ENCODE measurements around the gene PCGF1. TPM values are rescaled to one million over a fixed set of nuclear protein-coding genes. Genes with fewer than 3 reads are reported as not detected.
A peak's percentile ranks its signal among the peaks of the same experiment; 100 is the strongest.

The PCGF1 gene
- total and polyA plus RNA-seq, 2 of the 13 experiments (the other 11 are each of a cell fraction or from before 2014, with no cell fraction given): 20.4 to 22.6 TPM

- Histone ChIP-seq H3K4me2 (ENCODE audit: low read depth, low read length) (peak overlapping the region; percentile 92), H3K9me3 (ENCODE audit: low read length) (no peaks in the 10 kb centered on the region), H3K9ac (ENCODE audit: insufficient read depth, low read depth, low read length) (peak overlapping the region; percentile 83), H2AFZ (ENCODE audit: low read length) (no peak overlapping the region), H3K4me1 (ENCODE audit: insufficient read depth, low read length) (peaks cover 66% of the 10 kb centered on the region), H3K36me3 (replicated peaks in 1 of 2; ENCODE audit: control insufficient read depth in 1 of 2, insufficient read depth in 2 of 2, low read length in 2 of 2) (no peaks in the 10 kb centered on the region; a peak in 3 of 5 replicates), H3K4me3 (replicated peaks in 1 of 3; ENCODE audit: insufficient read depth in 1 of 3, low read depth in 2 of 3, low read length in 3 of 3) (peak overlapping the region; percentile 67 to 86 (median 82)), H3K27me3 (ENCODE audit: control insufficient read depth in 1 of 2, insufficient read depth in 2 of 2, low read length in 2 of 2) (no peaks in the 10 kb centered on the region; a peak in 1 of 5 replicates), H3K79me2 (ENCODE audit: insufficient read depth, low read length) (peaks cover 51% of the 10 kb centered on the region), H3K27ac (ENCODE audit: extremely low read length, insufficient read depth, low read length) (peak overlapping the region; percentile 89), H4K20me1 (ENCODE audit: insufficient read depth, low read length) (no peaks in the 10 kb centered on the region)
- no peak for FAIRE-seq
- 43% methylated on average over 34 of the region's 45 CpGs for WGBS (ENCODE audit: low lambda C conversion rate)
- POLR2A ChIA-PET: interaction anchor here (1.1 to 16.5 kb wide), 18 partner anchors 9 to 325 kb away, joined by 3 to 795 read pairs (median 14); partner anchors contain the start of genes AUP1, CCDC142, DQX1 and HTRA2
- no TSS peak for BruUV-seq (replicated peaks)
- in situ Hi-C loops (cut with HindIII; ENCODE audit: extremely low pct_ligation_motif_present, low pct_unique_long_range_greater_than_20kb): no loop called here
- ATAC-seq: peak; percentile 0; the same call in 1 of the 3 replicates
- CTCF ChIA-PET (ENCODE audit: low intra/inter-chr PET ratio, low total read pairs): interaction anchor here (2.9 kb wide), 1 partner anchor 20 kb away, joined by 20 read pairs; the partner anchor contains the start of genes CCDC142 and TTC31
- intact Hi-C loops (cut with micrococcal nuclease; ENCODE audit: unreplicated experiment): no loop called here
- DNase-seq (ENCODE audit: low spot score): no peak
- TF ChIP-seq ZNF232 (CRISPR knock-in tag; IDR thresholded peaks at IDR 0.05; ENCODE audit: borderline replicate concordance) (no peak), DPF2 (CRISPR knock-in tag; IDR thresholded peaks at IDR 0.05; ENCODE audit: borderline replicate concordance, low read depth) (no peak), PCBP2 (optimal IDR thresholded peaks at IDR 0.05; ENCODE audit: low read depth, low read length, poor library complexity, severe bottlenecking) (no peak), ZNF572 (CRISPR knock-in tag; IDR thresholded peaks at IDR 0.05) (no peak), HMGA1 (CRISPR knock-in tag; conservative IDR thresholded peaks at IDR 0.05) (no peak), ISX (CRISPR knock-in tag; conservative IDR thresholded peaks at IDR 0.05) (no peak), KDM3A (CRISPR knock-in tag; IDR thresholded peaks at IDR 0.05; ENCODE audit: low read depth) (no peak), SKIL (CRISPR knock-in tag; IDR thresholded peaks at IDR 0.05; ENCODE audit: borderline replicate concordance) (0 out of 2 replicates have a peak, but pooled peaks have one; percentile 2), POLR2G (IDR thresholded peaks at IDR 0.05; ENCODE audit: low read depth, low read length) (peak; percentile 32; the same call in 1 of the 2 replicates), YEATS2 (CRISPR knock-in tag; IDR thresholded peaks at IDR 0.05; ENCODE audit: borderline replicate concordance) (no peak), SSRP1 (CRISPR knock-in tag; IDR thresholded peaks at IDR 0.05) (no peak; the same call in 1 of the 2 replicates), PRDM4 (CRISPR knock-in tag; IDR thresholded peaks at IDR 0.05; ENCODE audit: borderline replicate concordance) (no peak)
- TF ChIP-seq, protein P1, sequence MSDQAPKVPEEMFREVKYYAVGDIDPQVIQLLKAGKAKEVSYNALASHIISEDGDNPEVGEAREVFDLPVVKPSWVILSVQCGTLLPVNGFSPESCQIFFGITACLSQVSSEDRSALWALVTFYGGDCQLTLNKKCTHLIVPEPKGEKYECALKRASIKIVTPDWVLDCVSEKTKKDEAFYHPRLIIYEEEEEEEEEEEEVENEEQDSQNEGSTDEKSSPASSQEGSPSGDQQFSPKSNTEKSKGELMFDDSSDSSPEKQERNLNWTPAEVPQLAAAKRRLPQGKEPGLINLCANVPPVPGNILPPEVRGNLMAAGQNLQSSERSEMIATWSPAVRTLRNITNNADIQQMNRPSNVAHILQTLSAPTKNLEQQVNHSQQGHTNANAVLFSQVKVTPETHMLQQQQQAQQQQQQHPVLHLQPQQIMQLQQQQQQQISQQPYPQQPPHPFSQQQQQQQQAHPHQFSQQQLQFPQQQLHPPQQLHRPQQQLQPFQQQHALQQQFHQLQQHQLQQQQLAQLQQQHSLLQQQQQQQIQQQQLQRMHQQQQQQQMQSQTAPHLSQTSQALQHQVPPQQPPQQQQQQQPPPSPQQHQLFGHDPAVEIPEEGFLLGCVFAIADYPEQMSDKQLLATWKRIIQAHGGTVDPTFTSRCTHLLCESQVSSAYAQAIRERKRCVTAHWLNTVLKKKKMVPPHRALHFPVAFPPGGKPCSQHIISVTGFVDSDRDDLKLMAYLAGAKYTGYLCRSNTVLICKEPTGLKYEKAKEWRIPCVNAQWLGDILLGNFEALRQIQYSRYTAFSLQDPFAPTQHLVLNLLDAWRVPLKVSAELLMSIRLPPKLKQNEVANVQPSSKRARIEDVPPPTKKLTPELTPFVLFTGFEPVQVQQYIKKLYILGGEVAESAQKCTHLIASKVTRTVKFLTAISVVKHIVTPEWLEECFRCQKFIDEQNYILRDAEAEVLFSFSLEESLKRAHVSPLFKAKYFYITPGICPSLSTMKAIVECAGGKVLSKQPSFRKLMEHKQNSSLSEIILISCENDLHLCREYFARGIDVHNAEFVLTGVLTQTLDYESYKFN (CRISPR knock-in tag; conservative IDR thresholded peaks at IDR 0.05): no peak
These were observed 3.7 kb downstream of the PCGF1 start for GRCh38 chr2:74503506-74504475.
